NCI-H1694 treated with DMSO at 0.1 percent for 48 hours (cell line): ENCODE data around the gene COL6A1.

Experiments used
- DNase-seq: peaks from one replicate; lab custom pipeline; 2025; lab: John Stamatoyannopoulos, UW

Gene COL6A1

GRCh38 chr21:45982092-45982757 lies 655 bp downstream of the COL6A1 start:
- DNase-seq, result no peak

GRCh38 chr21:45982758-45983648 lies 1.4 kb downstream of the COL6A1 start:
- no peak for DNase-seq

- no peak for DNase-seq
Observed at GRCh38 chr21:45983649-45983965, 2.0 kb downstream of the COL6A1 start.

- no peak for DNase-seq
Observed at GRCh38 chr21:45983981-45984551, 2.5 kb downstream of the COL6A1 start.

- no peak for DNase-seq
Observed at GRCh38 chr21:45984584-45985095, 3.1 kb downstream of the COL6A1 start.

GRCh38 chr21:45985471-45986315 lies 4.1 kb downstream of the COL6A1 start:
- DNase-seq, result no peak

- DNase-seq, result no peak
Observed at GRCh38 chr21:45986316-45987051, 4.9 kb downstream of the COL6A1 start.

- no peak for DNase-seq
Observed at GRCh38 chr21:45987121-45987711, 5.6 kb downstream of the COL6A1 start.

- DNase-seq, result no peak
Observed at GRCh38 chr21:45988366-45989347, 7.1 kb downstream of the COL6A1 start.

- DNase-seq, result no peak
Observed at GRCh38 chr21:45989355-45990048, 7.9 kb downstream of the COL6A1 start.

- no peak for DNase-seq
Observed at GRCh38 chr21:45990049-45990711, 8.6 kb downstream of the COL6A1 start.

- no peak for DNase-seq
Observed at GRCh38 chr21:45990741-45991605, 9.4 kb downstream of the COL6A1 start.

GRCh38 chr21:45991606-45992300 lies 10.2 kb downstream of the COL6A1 start:
- no peak for DNase-seq

GRCh38 chr21:45992301-45993209 lies 11.0 kb downstream of the COL6A1 start:
- DNase-seq, result no peak

GRCh38 chr21:45993210-45994085 lies 11.9 kb downstream of the COL6A1 start:
- DNase-seq, result no peak
